HEK293 (cell line): Measurements from ENCODE around the gene OXSM.

Source experiments
- CTCF ChIA-PET: fragments of 350-600 bp; formaldehyde crosslinking; extraction: SDS; loops from one replicate; lab custom pipeline; 2021; ENCODE audit warnings: antibody characterized with exemption; lab: Yijun Ruan, JAX
- POLR2A ChIA-PET: fragments of 300-600 bp; formaldehyde crosslinking; extraction: SDS; loops from one replicate; lab custom pipeline; 2020; ENCODE audit warnings: antibody characterized with exemption, inconsistent platforms; lab: Yijun Ruan, JAX
- H3K27ac ChIP-seq: fragments of 200-500 bp; sonication (Bioruptor generic); 2 replicates; pipeline ENCODE4 v1.5.1; 2014; ENCODE audit warnings: low read depth, low read length, control low read depth, inconsistent platforms; ENCODE audit errors: extremely low read depth
- H3K36me3 ChIP-seq, 2 experiments: fragments of 200-500 bp in 1 of 2; sonication (Bioruptor generic) in 1 of 2; 1 replicate in 1 of 2; 2 replicates in 1 of 2; pipeline ENCODE4 v1.5.1; 2014 to 2017; ENCODE audit warnings: inconsistent platforms in 2 of 2, low read length in 2 of 2; ENCODE audit not compliant: control insufficient read depth in 2 of 2, insufficient read depth in 1 of 2
- H3K4me1 ChIP-seq: fragments of 200-500 bp; sonication (Bioruptor generic); 2 replicates; pipeline ENCODE4 v1.5.1; 2014; ENCODE audit warnings: mild to moderate bottlenecking, low read length, inconsistent platforms; ENCODE audit not compliant: control insufficient read depth, insufficient read depth
- H3K4me3 ChIP-seq: 2 replicates; pipeline ENCODE4 v1.5.1; 2011; ENCODE audit warnings: low read depth, mild to moderate bottlenecking, control low read depth, low read length, moderate library complexity
- H3K9me3 ChIP-seq: fragments of 200-500 bp; sonication (Bioruptor generic); 2 replicates; pipeline ENCODE4 v1.5.1; 2014; ENCODE audit warnings: low read depth, low read length, inconsistent platforms; ENCODE audit not compliant: control insufficient read depth, insufficient read depth
- IKZF3 ChIP-seq: fragments of 450-650 bp; IDR thresholded peaks from 2 replicates; pipeline ENCODE4 v1.5.0; 2018; ENCODE audit warnings: missing biosample characterization, mild to moderate bottlenecking, missing genetic modification characterization, moderate library complexity
- ZBTB20 ChIP-seq: fragments of 450-650 bp; formaldehyde crosslinking; IDR thresholded peaks from 2 replicates; pipeline ENCODE4 v1.5.1; 2016; ENCODE audit warnings: missing biosample characterization, missing genetic modification characterization
- ZFHX2 ChIP-seq: fragments of 450-650 bp; formaldehyde crosslinking; conservative IDR thresholded peaks from 2 replicates; pipeline ENCODE4 v1.5.1; 2016; ENCODE audit warnings: missing biosample characterization, missing genetic modification characterization
- ZNF138 ChIP-seq: fragments of 450-650 bp; formaldehyde crosslinking; IDR thresholded peaks from 2 replicates; pipeline ENCODE4 v1.5.1; 2016; ENCODE audit warnings: missing biosample characterization, missing genetic modification characterization, borderline replicate concordance
- ZNF292 ChIP-seq: fragments of 450-650 bp; formaldehyde crosslinking; IDR thresholded peaks from 2 replicates; pipeline ENCODE4 v1.5.1; 2016; ENCODE audit warnings: low read depth, missing biosample characterization, missing genetic modification characterization, borderline replicate concordance
- ZNF354C ChIP-seq: fragments of 450-650 bp; formaldehyde crosslinking; IDR thresholded peaks from 2 replicates; pipeline ENCODE4 v1.5.1; 2016; ENCODE audit warnings: missing biosample characterization, missing genetic modification characterization, low read depth, borderline replicate concordance
- ZNF423 ChIP-seq: fragments of 450-650 bp; formaldehyde crosslinking; IDR thresholded peaks from 2 replicates; pipeline ENCODE4 v1.5.1; 2016; ENCODE audit warnings: missing biosample characterization, missing genetic modification characterization
- ZNF48 ChIP-seq: fragments of 450-650 bp; formaldehyde crosslinking; IDR thresholded peaks from 2 replicates; pipeline ENCODE4 v1.5.1; 2016; ENCODE audit warnings: missing biosample characterization, missing genetic modification characterization
- ZNF548 ChIP-seq: fragments of 450-650 bp; formaldehyde crosslinking; IDR thresholded peaks from 2 replicates; pipeline ENCODE4 v1.5.1; 2016; ENCODE audit warnings: missing biosample characterization, missing genetic modification characterization
- ZNF610 ChIP-seq: fragments of 450-650 bp; formaldehyde crosslinking; IDR thresholded peaks from 2 replicates; pipeline ENCODE4 v1.5.1; 2016; ENCODE audit warnings: missing biosample characterization, missing genetic modification characterization, borderline replicate concordance
- ZNF660 ChIP-seq: fragments of 450-650 bp; IDR thresholded peaks from 2 replicates; pipeline ENCODE4 v1.5.1; 2018; ENCODE audit warnings: missing biosample characterization, mild to moderate bottlenecking, missing genetic modification characterization
- ZNF830 ChIP-seq: fragments of 450-650 bp; IDR thresholded peaks from 2 replicates; pipeline ENCODE4 v1.5.0; 2018; ENCODE audit warnings: missing biosample characterization, missing genetic modification characterization, low read depth, mild to moderate bottlenecking, moderate library complexity
- ZSCAN23 ChIP-seq: fragments of 450-650 bp; formaldehyde crosslinking; IDR thresholded peaks from 2 replicates; pipeline ENCODE4 v1.5.1; 2016; ENCODE audit warnings: missing biosample characterization, missing genetic modification characterization
- ZXDB ChIP-seq: fragments of 450-650 bp; formaldehyde crosslinking; IDR thresholded peaks from 2 replicates; pipeline ENCODE4 v1.5.1; 2016; ENCODE audit warnings: missing biosample characterization, missing genetic modification characterization
- TF ChIP-seq, protein P1 (sequence below): fragments of 450-650 bp; formaldehyde crosslinking; conservative IDR thresholded peaks from 2 replicates; pipeline ENCODE4 v1.5.1; 2016; ENCODE audit warnings: low read depth, missing biosample characterization, missing genetic modification characterization
- TF ChIP-seq, protein P2 (sequence below): fragments of 450-650 bp; formaldehyde crosslinking; IDR thresholded peaks from 2 replicates; pipeline ENCODE4 v1.5.1; 2016; ENCODE audit warnings: missing biosample characterization, missing genetic modification characterization
- TF ChIP-seq, protein P3 (sequence below): fragments of 450-650 bp; formaldehyde crosslinking; IDR thresholded peaks from 2 replicates; pipeline ENCODE4 v1.5.1; 2017; ENCODE audit warnings: missing biosample characterization, missing genetic modification characterization
- TF ChIP-seq, protein P4 (sequence below): fragments of 450-650 bp; formaldehyde crosslinking; IDR thresholded peaks from 2 replicates; pipeline ENCODE4 v1.5.1; 2017; ENCODE audit warnings: missing biosample characterization, missing genetic modification characterization
- TF ChIP-seq, protein P5 (sequence below): fragments of 450-650 bp; formaldehyde crosslinking; IDR thresholded peaks from 2 replicates; pipeline ENCODE4 v1.5.1; 2016; ENCODE audit warnings: missing biosample characterization, missing genetic modification characterization
- TF ChIP-seq, protein P6 (sequence below): fragments of 450-650 bp; formaldehyde crosslinking; IDR thresholded peaks from 2 replicates; pipeline ENCODE4 v1.5.1; 2016; ENCODE audit warnings: missing biosample characterization, missing genetic modification characterization

OXSM gene

DNA sequence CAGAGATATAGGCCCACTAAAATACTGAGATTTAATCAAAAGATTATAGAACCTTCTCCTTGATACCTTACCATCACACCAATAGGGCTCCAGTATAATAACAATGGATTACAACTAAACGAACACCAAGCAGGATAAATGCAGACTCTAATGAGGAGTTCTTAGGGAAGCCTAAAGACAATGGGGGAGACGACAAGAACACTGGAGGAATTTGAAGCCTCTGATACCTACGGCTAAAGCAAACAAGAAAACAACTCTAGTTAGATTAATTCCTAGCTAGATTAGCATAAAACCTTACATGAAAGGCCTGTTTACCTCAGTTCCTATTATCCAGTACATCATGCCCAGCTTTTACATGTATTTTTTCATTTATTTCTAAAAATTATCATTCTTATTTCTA, 41.7 kb upstream of the OXSM start:
- Histone ChIP-seq H3K36me3 (peaks cover 0 to 44% of the 10 kb centered on the region in 2 experiments; a peak in 2 of 3 replicates), H3K4me1 (no peaks in the 10 kb centered on the region), H3K27ac (no peak overlapping the region), H3K9me3 (no peaks in the 10 kb centered on the region), H3K4me3 (no peak overlapping the region)
- TF ChIP-seq IKZF3 (tag by site-specific recombination) (no peak), ZBTB20 (tag by site-specific recombination) (no peak), ZSCAN23 (no peak), ZXDB (tag by site-specific recombination) (no peak)
- TF ChIP-seq, protein P1, sequence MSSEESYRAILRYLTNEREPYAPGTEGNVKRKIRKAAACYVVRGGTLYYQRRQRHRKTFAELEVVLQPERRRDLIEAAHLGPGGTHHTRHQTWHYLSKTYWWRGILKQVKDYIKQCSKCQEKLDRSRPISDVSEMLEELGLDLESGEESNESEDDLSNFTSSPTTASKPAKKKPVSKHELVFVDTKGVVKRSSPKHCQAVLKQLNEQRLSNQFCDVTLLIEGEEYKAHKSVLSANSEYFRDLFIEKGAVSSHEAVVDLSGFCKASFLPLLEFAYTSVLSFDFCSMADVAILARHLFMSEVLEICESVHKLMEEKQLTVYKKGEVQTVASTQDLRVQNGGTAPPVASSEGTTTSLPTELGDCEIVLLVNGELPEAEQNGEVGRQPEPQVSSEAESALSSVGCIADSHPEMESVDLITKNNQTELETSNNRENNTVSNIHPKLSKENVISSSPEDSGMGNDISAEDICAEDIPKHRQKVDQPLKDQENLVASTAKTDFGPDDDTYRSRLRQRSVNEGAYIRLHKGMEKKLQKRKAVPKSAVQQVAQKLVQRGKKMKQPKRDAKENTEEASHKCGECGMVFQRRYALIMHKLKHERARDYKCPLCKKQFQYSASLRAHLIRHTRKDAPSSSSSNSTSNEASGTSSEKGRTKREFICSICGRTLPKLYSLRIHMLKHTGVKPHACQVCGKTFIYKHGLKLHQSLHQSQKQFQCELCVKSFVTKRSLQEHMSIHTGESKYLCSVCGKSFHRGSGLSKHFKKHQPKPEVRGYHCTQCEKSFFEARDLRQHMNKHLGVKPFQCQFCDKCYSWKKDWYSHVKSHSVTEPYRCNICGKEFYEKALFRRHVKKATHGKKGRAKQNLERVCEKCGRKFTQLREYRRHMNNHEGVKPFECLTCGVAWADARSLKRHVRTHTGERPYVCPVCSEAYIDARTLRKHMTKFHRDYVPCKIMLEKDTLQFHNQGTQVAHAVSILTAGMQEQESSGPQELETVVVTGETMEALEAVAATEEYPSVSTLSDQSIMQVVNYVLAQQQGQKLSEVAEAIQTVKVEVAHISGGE (tag by site-specific recombination): no peak
- ChIA-PET CTCF (no interaction called here), POLR2A (no interaction called here)

DNA sequence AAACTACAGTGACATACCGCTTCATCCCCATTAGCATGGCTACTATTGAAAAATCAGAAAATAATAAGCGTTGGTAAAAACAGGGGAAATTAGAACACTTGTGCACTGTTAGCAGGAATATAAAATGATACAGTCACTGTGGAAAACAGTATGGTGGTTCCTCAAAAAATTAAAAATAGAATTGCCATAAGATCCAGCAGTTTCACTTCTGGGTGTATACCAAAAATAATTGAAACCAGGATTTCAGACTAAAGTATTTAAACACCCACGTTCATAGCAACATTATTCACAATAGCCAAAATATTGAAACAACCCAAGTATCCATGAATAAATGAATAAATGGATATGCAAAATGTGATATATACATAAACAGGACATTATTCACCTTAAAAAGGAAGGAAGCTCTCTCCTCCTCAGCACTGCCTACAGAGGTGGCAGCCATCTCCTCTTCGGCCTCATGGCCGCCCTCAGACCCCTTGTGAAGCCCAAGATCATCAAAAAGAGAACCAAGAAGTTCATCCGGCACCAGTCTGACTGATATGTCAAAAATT, 40.8 kb upstream of the OXSM start:
- H3K4me1 ChIP-seq: no peaks in the 10 kb centered on the region
- ChIA-PET POLR2A (no interaction called here), CTCF (no interaction called here)
- TF ChIP-seq ZNF423 (tag by site-specific recombination): no peak
- TF ChIP-seq, protein P2, sequence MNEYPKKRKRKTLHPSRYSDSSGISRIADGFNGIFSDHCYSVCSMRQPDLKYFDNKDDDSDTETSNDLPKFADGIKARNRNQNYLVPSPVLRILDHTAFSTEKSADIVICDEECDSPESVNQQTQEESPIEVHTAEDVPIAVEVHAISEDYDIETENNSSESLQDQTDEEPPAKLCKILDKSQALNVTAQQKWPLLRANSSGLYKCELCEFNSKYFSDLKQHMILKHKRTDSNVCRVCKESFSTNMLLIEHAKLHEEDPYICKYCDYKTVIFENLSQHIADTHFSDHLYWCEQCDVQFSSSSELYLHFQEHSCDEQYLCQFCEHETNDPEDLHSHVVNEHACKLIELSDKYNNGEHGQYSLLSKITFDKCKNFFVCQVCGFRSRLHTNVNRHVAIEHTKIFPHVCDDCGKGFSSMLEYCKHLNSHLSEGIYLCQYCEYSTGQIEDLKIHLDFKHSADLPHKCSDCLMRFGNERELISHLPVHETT (tag by site-specific recombination): no peak
- TF ChIP-seq ZNF48 (tag by site-specific recombination): no peak
- TF ChIP-seq, protein P3, sequence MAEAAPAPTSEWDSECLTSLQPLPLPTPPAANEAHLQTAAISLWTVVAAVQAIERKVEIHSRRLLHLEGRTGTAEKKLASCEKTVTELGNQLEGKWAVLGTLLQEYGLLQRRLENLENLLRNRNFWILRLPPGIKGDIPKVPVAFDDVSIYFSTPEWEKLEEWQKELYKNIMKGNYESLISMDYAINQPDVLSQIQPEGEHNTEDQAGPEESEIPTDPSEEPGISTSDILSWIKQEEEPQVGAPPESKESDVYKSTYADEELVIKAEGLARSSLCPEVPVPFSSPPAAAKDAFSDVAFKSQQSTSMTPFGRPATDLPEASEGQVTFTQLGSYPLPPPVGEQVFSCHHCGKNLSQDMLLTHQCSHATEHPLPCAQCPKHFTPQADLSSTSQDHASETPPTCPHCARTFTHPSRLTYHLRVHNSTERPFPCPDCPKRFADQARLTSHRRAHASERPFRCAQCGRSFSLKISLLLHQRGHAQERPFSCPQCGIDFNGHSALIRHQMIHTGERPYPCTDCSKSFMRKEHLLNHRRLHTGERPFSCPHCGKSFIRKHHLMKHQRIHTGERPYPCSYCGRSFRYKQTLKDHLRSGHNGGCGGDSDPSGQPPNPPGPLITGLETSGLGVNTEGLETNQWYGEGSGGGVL: no peak
- TF ChIP-seq ZNF292 (tag by site-specific recombination): no peak
- no peak for TF ChIP-seq ZNF138 (tag by site-specific recombination)
- no peak for TF ChIP-seq ZFHX2 (tag by site-specific recombination)
- no peak for TF ChIP-seq ZNF830
- TF ChIP-seq ZNF548: no peak
- TF ChIP-seq, protein P4, sequence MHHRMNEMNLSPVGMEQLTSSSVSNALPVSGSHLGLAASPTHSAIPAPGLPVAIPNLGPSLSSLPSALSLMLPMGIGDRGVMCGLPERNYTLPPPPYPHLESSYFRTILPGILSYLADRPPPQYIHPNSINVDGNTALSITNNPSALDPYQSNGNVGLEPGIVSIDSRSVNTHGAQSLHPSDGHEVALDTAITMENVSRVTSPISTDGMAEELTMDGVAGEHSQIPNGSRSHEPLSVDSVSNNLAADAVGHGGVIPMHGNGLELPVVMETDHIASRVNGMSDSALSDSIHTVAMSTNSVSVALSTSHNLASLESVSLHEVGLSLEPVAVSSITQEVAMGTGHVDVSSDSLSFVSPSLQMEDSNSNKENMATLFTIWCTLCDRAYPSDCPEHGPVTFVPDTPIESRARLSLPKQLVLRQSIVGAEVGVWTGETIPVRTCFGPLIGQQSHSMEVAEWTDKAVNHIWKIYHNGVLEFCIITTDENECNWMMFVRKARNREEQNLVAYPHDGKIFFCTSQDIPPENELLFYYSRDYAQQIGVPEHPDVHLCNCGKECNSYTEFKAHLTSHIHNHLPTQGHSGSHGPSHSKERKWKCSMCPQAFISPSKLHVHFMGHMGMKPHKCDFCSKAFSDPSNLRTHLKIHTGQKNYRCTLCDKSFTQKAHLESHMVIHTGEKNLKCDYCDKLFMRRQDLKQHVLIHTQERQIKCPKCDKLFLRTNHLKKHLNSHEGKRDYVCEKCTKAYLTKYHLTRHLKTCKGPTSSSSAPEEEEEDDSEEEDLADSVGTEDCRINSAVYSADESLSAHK (tag by site-specific recombination): no peak
- no peak for TF ChIP-seq ZNF660 (tag by site-specific recombination)
- TF ChIP-seq, protein P5, sequence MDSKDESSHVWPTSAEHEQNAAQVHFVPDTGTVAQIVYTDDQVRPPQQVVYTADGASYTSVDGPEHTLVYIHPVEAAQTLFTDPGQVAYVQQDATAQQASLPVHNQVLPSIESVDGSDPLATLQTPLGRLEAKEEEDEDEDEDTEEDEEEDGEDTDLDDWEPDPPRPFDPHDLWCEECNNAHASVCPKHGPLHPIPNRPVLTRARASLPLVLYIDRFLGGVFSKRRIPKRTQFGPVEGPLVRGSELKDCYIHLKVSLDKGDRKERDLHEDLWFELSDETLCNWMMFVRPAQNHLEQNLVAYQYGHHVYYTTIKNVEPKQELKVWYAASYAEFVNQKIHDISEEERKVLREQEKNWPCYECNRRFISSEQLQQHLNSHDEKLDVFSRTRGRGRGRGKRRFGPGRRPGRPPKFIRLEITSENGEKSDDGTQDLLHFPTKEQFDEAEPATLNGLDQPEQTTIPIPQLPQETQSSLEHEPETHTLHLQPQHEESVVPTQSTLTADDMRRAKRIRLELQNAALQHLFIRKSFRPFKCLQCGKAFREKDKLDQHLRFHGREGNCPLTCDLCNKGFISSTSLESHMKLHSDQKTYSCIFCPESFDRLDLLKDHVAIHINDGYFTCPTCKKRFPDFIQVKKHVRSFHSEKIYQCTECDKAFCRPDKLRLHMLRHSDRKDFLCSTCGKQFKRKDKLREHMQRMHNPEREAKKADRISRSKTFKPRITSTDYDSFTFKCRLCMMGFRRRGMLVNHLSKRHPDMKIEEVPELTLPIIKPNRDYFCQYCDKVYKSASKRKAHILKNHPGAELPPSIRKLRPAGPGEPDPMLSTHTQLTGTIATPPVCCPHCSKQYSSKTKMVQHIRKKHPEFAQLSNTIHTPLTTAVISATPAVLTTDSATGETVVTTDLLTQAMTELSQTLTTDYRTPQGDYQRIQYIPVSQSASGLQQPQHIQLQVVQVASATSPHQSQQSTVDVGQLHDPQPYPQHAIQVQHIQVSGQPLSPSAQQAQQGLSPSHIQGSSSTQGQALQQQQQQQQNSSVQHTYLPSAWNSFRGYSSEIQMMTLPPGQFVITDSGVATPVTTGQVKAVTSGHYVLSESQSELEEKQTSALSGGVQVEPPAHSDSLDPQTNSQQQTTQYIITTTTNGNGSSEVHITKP: no peak
- TF ChIP-seq ZNF610 (tag by site-specific recombination): no peak
- no peak for TF ChIP-seq ZNF354C (tag by site-specific recombination)
- TF ChIP-seq, protein P6, sequence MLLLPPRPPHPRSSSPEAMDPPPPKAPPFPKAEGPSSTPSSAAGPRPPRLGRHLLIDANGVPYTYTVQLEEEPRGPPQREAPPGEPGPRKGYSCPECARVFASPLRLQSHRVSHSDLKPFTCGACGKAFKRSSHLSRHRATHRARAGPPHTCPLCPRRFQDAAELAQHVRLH (tag by site-specific recombination): no peak
- no peaks in the 10 kb centered on the region for H3K9me3 ChIP-seq
- no peak overlapping the region for H3K27ac ChIP-seq
- H3K36me3 ChIP-seq: peaks cover 0 to 44% of the 10 kb centered on the region in 2 experiments; a peak in 2 of 3 replicates
- H3K4me3 ChIP-seq: no peak overlapping the region
